HG03064 (cell line): ENCODE data around the gene FHIP2A.
"Not testable (repeated sequence)": the region's sequence is repeated elsewhere in the genome, so short reads cannot be mapped to it uniquely, and the experiment has no call there.

Source experiments
- ATAC-seq: cut with Tn5 transposase; IDR thresholded peaks from one replicate; pipeline ENCODE4 v1.9.1; 2021; ENCODE audit warnings: low read depth; ENCODE audit not compliant: unreplicated experiment

The FHIP2A gene

DNA sequence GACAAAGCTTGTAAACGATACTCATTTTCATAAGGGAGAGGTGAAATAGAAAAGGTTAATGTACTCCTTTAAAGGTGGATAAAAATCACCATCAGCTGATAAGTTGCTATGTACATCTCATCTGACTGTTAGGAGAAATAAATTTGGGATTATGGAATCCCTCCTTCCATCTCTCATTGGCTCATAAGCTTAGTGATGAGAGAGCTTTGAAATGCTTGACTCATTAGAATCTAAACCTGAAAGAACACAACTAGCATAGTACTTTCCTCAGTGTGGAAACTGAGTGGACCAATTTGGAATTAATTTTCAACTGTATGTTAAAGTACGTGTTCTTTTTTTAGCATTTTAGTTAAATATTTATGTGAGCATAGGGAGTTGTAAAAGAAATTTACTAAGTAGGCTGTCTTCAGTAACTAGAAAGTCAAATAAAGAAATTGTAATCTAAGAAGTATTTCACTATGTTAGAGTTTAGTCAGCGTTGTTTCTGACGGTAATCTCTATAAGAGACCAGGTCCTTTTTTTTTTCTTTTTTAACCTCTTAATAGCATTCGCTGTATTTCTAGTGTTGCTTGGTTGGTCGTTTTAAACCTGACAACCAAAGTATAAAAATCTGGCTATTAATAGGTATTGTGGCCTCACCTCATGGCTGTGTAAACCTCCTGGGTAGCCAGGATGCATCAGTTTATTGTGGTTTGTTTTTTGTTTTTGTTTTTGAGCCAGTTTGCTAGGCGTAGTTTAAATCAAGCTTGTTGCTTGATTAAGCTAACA, 34.4 kb downstream of the FHIP2A start:
- ATAC-seq = no peak

DNA sequence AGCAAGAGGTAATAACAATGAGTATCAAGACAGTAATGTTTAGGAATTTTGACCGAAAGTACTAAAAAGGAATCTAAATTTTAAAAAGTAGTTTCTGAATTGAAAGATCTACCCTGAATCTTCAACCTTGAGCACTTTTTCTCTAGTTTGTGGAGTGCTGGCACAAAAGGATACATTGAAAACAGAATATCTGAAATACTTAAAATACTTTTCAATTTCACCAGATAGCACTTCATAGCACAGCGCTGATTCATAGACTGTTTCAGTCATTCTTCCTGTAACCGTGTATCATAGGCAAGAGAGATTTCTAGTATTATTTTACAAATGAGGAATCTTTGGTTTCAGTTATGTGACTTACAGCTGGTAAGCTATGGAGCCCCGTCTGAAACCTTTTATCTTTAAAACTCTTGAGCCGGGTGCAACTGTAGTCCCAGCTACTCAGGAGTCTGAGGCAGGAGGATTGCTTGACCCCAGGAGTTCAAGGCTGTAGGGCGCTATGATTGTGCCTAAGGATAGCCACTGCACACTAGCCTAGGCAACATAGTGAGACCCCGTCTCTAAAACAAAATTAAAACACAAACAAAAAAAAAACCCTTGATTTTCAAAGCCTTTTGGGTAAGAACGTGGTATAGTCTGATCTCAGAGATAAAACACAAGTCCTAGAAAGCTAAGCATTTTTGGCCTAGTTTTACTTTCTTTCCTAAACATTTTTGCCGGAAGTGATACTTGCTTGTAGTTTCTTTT, 35.1 kb downstream of the FHIP2A start:
- ATAC-seq = no peak

DNA sequence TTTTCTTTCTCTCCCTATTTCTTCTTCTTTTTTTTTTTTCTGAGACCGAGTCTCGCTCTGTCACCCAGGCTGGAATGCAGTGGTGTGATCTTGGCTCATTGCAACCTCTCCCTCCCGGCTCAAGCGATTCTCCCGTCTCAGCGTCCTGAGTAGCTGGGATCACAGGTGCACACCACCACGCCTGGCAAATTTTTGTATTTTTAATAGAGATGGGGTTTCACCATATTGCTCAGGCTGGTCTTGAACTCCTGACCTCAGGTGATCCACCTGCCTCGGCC, 35.6 kb downstream of the FHIP2A start:
- not testable (repeated sequence) for ATAC-seq

GRCh38 chr10:114857922-114858629, 36.5 kb downstream of the FHIP2A start:
- ATAC-seq = no peak

DNA sequence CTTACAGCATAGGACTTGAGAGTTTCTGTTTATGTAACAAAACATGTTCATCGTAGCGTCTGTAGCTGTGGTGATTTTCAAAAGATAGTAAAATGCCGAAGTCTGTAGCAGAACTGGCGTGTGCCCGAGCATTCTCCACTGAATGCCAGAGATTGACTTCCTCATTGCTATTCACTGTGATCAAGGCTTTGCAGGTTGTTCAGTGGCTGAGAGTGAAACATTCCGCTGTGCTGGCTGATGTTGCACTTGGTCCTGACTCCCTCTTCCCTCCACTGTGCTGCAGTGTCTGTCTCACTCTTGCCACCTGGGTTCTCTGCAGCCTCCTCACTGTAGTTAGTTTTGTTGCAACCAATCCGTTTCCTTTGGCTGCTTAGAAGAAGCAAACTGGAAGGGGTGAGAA, 37.6 kb downstream of the FHIP2A start:
- no peak for ATAC-seq

DNA sequence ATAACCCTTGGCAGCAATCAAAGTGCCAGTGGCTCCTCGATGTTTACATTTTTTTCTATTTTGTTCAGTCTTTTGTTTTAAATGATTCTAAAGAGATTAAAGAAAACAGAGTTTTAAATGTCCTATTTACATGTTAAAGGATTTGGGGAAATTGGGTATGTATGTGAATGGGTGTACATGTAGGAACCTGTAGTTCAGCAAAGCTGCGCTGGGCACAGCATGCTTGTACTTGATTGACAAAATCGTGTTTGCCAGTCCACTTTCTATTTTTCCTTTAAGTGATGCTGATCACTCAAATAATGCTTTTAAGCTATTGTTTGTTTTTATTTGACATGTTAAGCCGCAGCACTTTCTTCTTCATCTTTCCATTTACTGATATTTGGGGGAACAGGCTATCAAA, 40.9 kb downstream of the FHIP2A start:
- ATAC-seq = no peak

GRCh38 chr10:114867365-114867764, 45.8 kb downstream of the FHIP2A start:
- ATAC-seq = no peak

DNA sequence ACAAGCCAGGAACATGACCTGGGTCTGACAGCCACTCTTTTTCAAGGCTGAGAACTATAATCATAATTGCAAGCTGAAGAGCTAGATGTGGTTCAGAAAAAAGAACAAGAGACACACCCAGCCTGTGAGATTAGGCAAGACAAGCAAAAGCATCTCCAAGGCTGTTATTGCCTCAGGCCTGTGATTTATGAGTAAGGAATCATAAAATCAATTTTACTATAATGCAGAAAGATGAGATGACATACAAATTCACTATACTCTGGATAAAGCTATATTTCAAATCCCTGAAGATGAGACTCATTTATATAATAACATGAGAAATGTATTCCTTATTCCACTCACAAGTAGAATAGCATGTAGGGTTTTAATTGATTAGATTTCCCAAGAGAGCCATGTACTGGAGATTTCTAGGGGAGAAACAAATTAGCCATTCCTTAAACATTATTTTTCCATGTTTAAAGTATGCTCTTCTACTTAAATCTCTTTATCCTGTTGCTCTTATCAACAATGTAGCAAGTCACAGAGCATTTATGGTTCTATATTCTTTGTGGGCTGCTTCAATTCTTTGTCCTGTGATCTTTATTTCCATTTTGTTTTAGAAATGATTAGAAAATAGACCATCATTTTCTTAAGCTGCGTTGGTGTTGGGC, 47.4 kb downstream of the FHIP2A start:
- ATAC-seq = no peak

DNA sequence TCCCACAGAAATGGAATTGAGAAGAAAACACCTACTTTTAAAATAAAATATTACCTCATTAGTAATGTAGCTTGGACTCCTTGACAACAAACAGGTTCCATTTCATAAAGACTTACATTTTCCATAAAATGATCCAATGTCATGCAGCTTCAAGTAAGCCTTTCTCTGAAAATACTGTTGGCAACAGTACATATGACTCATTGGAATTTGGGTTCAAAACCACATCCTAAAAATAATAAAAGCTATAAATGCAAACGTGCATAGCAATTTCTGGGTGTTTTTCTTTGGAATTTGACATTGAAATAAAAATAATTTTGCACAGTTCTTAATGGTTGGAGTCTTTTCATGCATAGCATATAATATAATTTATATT, 47.9 kb downstream of the FHIP2A start:
- no peak for ATAC-seq

DNA sequence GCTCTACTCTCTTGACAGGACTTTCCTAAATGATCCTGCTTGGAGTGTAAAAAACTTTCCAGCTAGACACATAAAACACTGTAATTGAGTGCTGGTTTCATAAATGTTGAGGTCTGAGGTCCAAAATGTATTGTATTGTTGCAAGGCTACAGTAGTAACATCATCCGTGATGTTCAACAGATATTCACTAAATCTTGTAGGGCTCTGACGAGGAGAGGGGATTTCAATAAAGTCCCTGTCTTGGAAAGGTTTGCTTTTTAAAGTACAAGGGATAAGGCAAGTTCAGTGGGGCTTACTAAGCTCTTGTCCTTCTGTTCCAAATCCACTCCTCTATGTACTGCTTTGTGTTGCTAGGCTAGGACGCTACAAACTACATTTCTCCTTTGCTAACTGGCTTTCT, 48.9 kb downstream of the FHIP2A start:
- no peak for ATAC-seq

DNA sequence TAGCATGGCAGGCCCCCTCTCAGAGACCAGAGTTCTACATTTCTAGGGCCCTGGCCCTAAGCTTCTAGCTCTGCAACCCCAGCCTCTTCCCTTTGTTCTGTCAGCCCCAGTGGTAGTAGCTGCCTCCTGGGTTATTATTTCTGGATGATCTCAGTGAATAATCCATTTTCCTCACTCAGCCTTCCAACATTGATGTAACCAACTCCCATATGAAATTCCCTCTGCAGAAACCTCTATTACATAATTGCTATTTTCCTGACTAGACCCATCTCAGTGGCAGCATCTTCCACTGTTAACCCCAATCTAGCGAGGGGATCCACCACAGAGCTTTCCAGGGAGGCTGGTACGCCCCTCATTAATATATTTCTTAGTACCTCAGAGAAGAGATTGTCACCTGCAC, 49.8 kb downstream of the FHIP2A start:
- no peak for ATAC-seq
